GM12874 (cell line): ENCODE data around the gene OR51E1.

Experiments used
- CTCF ChIP-seq: IDR thresholded peaks from 2 replicates; pipeline ENCODE4 v1.5.1; 2011; ENCODE audit warnings: low read depth, mild to moderate bottlenecking, control low read depth, low read length, moderate library complexity; ENCODE audit not compliant: insufficient read depth

Gene OR51E1

GRCh38 chr11:4672470-4672869 is 28.7 kb downstream of the OR51E1 start:
- no peak for TF ChIP-seq CTCF

- TF ChIP-seq CTCF: no peak
These were observed 30.0 kb downstream of the OR51E1 start for GRCh38 chr11:4673781-4674180.

GRCh38 chr11:4677948-4678347 is 34.2 kb downstream of the OR51E1 start:
- TF ChIP-seq CTCF: no peak

GRCh38 chr11:4680341-4680740 is 36.6 kb downstream of the OR51E1 start:
- no peak for TF ChIP-seq CTCF

GRCh38 chr11:4682623-4683419 is 39.0 kb downstream of the OR51E1 start:
- no peak for TF ChIP-seq CTCF

GRCh38 chr11:4684631-4685285 is 41.0 kb downstream of the OR51E1 start:
- no peak for TF ChIP-seq CTCF

- TF ChIP-seq CTCF: no peak
These were observed 51.7 kb downstream of the OR51E1 start for GRCh38 chr11:4695442-4695841.
